ENCODE data around the gene TEKTIP1.

DNA sequence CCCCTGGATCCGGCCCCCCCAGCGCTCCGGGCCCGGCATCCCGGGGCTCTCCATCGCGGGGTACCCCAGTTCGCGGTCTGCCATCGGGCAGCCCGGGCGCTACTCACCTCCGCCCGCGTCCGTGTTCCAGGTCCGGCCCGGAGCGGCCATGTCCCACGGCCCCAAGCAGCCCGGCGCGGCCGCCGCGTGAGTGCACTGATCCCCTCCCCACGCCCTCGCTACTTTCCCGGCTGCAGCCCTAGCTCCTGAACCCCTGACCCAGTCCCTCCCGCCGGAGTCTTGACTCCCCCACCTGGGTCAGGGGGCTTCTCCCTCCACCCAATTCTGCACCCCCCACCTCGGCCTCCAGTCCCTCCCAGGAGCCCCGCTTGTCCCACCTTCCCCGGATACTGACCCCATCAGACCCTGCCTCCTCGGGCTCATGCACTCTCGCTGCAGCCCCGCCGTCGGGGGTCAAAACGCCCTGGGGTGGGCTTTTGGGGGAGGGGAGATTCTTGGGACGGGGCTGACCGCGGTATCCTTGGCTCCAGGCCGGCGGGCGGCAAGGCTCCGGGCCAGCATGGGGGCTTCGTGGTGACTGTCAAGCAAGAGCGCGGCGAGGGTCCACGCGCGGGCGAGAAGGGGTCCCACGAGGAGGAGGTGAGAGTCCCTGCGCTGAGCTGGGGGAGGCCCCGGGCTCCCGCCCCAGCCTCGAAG lies 34.3 kb downstream of the TEKTIP1 start:
- TF ChIP-seq, protein P1, sequence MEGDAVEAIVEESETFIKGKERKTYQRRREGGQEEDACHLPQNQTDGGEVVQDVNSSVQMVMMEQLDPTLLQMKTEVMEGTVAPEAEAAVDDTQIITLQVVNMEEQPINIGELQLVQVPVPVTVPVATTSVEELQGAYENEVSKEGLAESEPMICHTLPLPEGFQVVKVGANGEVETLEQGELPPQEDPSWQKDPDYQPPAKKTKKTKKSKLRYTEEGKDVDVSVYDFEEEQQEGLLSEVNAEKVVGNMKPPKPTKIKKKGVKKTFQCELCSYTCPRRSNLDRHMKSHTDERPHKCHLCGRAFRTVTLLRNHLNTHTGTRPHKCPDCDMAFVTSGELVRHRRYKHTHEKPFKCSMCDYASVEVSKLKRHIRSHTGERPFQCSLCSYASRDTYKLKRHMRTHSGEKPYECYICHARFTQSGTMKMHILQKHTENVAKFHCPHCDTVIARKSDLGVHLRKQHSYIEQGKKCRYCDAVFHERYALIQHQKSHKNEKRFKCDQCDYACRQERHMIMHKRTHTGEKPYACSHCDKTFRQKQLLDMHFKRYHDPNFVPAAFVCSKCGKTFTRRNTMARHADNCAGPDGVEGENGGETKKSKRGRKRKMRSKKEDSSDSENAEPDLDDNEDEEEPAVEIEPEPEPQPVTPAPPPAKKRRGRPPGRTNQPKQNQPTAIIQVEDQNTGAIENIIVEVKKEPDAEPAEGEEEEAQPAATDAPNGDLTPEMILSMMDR (conservative IDR thresholded peaks at IDR 0.05; ENCODE audit: low read length) = no peak
- no peak for TF ChIP-seq EZH2phosphoT487 (IDR thresholded peaks at IDR 0.05; ENCODE audit: borderline replicate concordance)
